SK-N-SH treated with all-trans-retinoic acid at 6 μM for 48 hours (cell line): ENCODE measurements around the gene CXCL9.
"Not testable (repeated sequence)": the region's sequence is repeated elsewhere in the genome, so short reads cannot be mapped to it uniquely, and the experiment has no call there.

Source experiments
- PPARA ChIP-seq: fragments of 250-450 bp; sonication (Bioruptor Pico); IDR thresholded peaks from 2 replicates; pipeline ENCODE4 v1.5.0; 2020; ENCODE audit warnings: mild to moderate bottlenecking, borderline replicate concordance
- TCF4 ChIP-seq: fragments of 250-450 bp; sonication (Bioruptor Pico); IDR thresholded peaks from 2 replicates; pipeline ENCODE4 v1.8.0; 2021; ENCODE audit warnings: mild to moderate bottlenecking, moderate library complexity, borderline replicate concordance

DNA sequence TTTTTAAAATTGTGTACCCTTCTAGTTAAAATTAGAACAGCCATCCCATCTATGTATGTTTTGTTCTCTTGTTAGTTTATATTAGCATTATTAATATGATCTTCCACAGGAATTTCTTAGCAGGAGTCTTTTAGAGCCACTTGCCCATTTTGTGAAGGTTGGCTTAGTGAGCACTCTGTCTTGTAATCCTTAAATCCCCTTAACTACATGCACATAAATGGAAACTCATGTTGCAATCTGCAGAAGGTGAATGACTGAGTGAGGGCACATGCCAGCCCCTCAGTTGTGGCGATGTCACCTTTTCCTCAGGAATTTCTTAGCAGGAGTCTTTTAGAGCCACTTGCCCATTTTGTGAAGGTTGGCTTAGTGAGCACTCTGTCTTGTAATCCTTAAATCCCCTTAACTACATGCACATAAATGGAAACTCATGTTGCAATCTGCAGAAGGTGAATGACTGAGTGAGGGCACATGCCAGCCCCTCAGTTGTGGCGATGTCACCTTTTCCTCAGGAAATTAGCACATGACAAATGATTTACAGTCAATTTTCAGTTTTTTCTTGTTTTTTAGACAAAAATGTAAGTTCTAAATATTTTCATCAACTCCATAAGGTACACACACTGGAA, 8.7 kb downstream of the CXCL9 start:
- TF ChIP-seq TCF4, PPARA: not testable (repeated sequence)
